Body of pancreas (tissue), 4 donors: ENCODE results near the gene FOXJ2. TPM values are rescaled to one million over a fixed set of nuclear protein-coding genes. Genes with fewer than 3 reads are reported as not detected.
A peak's percentile ranks its signal among the peaks of the same experiment; 100 is the strongest.

Experiments
- ATAC-seq: fragments of 150-250 bp; one replicate; pipeline ENCODE4 v1.9.1; 2016
- DNase-seq, 4 donors: peaks; one replicate each; pipeline ENCODE4 v3.0.0-alpha.2; 2019
- H3K27ac ChIP-seq, 4 donors: fragments of 200-600 bp; sonication (generic); 1 replicate in 3 of 4; 2 replicates in 1 of 4; pipeline versions ENCODE4 v1.5.1 to v1.6.1; 2016 to 2019; ENCODE audit warnings: mild to moderate bottlenecking in 1 of 4, mixed read lengths in 1 of 4, moderate library complexity in 1 of 4
- H3K27me3 ChIP-seq, 2 donors: fragments of 200-600 bp; sonication (generic); one replicate each; pipeline ENCODE4 v1.6.0; 2016; ENCODE audit warnings: mild to moderate bottlenecking in 1 of 2
- H3K36me3 ChIP-seq, 2 donors: fragments of 200-600 bp; sonication (generic); replicated peaks in 1 of 2; 2 replicates each; pipeline ENCODE4 v1.5.1; 2016; ENCODE audit warnings: low read depth in 2 of 2; ENCODE audit not compliant: insufficient read depth in 1 of 2
- H3K4me1 ChIP-seq: fragments of 200-600 bp; sonication (generic); one replicate; pipeline ENCODE4 v1.6.0; 2016
- H3K4me3 ChIP-seq, 2 donors: fragments of 200-600 bp; sonication (generic); 1 replicate in 1 of 2; 2 replicates in 1 of 2; pipeline ENCODE4 v1.5.1; 2016 to 2019
- H3K9me3 ChIP-seq, 3 donors: fragments of 200-600 bp; sonication (generic); 1 replicate in 2 of 3; 2 replicates in 1 of 3; pipeline ENCODE4 v1.5.1; 2016
- CTCF ChIP-seq, 7 experiments: fragments of 450-650 bp in 4 of 7; fragments of 200-600 bp in 3 of 7; sonication (generic) in 3 of 7; IDR thresholded peaks; one replicate each; pipeline ENCODE4 v1.5.1; 2016 to 2019; ENCODE audit warnings: antibody characterized with exemption in 7 of 7
- POLR2A ChIP-seq, 3 donors: fragments of 450-650 bp; IDR thresholded peaks; one replicate each; pipeline ENCODE4 v1.6.1; 2016; ENCODE audit warnings: antibody characterized with exemption in 3 of 3, mild to moderate bottlenecking in 2 of 3
- WGBS, 2 donors: methylation state at CpG; one replicate each; pipeline ENCODE4 v1.1.5; 2017; 5-methylcytosine and 5-hydroxymethylcytosine counted together
- intact Hi-C: fragments of 100-400 bp; cut with DNase I; formaldehyde crosslinking; loops from one replicate; pipeline ENCODE4 v1.15.1; 2023
- total RNA-seq, 2 donors: library from RNA; depleted of rRNA; stranded (reverse); fragments of >200 nt; gene quantifications; one replicate each; pipeline ENCODE4 v1.1.0, GENCODE V29; 2016

FOXJ2 gene
- total RNA-seq, 2 donors from 2014 or later, result 7.5 to 11.9 TPM

GRCh38 chr12:8076366-8076765, 43.9 kb downstream of the FOXJ2 start:
- no peak for DNase-seq
- intact Hi-C loops, result no loop called here
- Histone ChIP-seq H3K36me3 (no peaks in the 10 kb centered on the region), H3K27ac (no peak overlapping the region), H3K4me3 (no peak overlapping the region), H3K27me3 (no peaks in the 10 kb centered on the region), H3K4me1 (peaks cover 20% of the 10 kb centered on the region), H3K9me3 (no peaks in the 10 kb centered on the region)
- WGBS, 2 donors, result 61 to 73% methylated on average over 4 of the region's 4 CpGs
- no peak for TF ChIP-seq CTCF (IDR thresholded peaks at IDR 0.05)
- TF ChIP-seq POLR2A (IDR thresholded peaks at IDR 0.05), result no peak
- no peak for ATAC-seq

- Histone ChIP-seq H3K4me1 (peaks cover 20% of the 10 kb centered on the region), H3K4me3 (no peak overlapping the region), H3K9me3 (no peaks in the 10 kb centered on the region), H3K27ac (no peak overlapping the region), H3K27me3 (no peaks in the 10 kb centered on the region), H3K36me3 (no peaks in the 10 kb centered on the region)
- no peak for DNase-seq
- 62 to 73% methylated on average over 4 of the region's 4 CpGs for WGBS, 2 donors
- no peak for ATAC-seq
- TF ChIP-seq POLR2A (IDR thresholded peaks at IDR 0.05), result no peak
- TF ChIP-seq CTCF (IDR thresholded peaks at IDR 0.05), result no peak
- intact Hi-C loops, result no loop called here
These were observed 44.7 kb downstream of the FOXJ2 start for GRCh38 chr12:8077207-8077606.

GRCh38 chr12:8078398-8078797, 45.9 kb downstream of the FOXJ2 start:
- ATAC-seq (no peak), DNase-seq (peak in 3 of 4 donors; percentile 23 to 43 (median 28))
- Histone ChIP-seq H3K36me3 (no peaks in the 10 kb centered on the region), H3K4me1 (peaks cover 28% of the 10 kb centered on the region), H3K9me3 (no peaks in the 10 kb centered on the region), H3K27ac (no peak overlapping the region), H3K4me3 (no peak overlapping the region), H3K27me3 (no peaks in the 10 kb centered on the region)
- TF ChIP-seq CTCF (IDR thresholded peaks at IDR 0.05) (peak in 5 of 7 experiments; percentile 15 to 40 (median 29)), POLR2A (IDR thresholded peaks at IDR 0.05) (no peak)
- 24 to 33% methylated on average over 4 of the region's 4 CpGs for WGBS, 2 donors
- intact Hi-C loops, result no loop called here

- H3K27me3 ChIP-seq, result no peaks in the 10 kb centered on the region
- peaks cover 33% of the 10 kb centered on the region for H3K4me1 ChIP-seq
- H3K36me3 ChIP-seq, result no peaks in the 10 kb centered on the region
- 35 to 42% methylated on average over 2 of the region's 2 CpGs for WGBS, 2 donors
- no peak for ATAC-seq
- TF ChIP-seq CTCF (IDR thresholded peaks at IDR 0.05) (no peak), POLR2A (IDR thresholded peaks at IDR 0.05) (no peak)
- intact Hi-C loops, result no loop called here
- no peak overlapping the region for H3K4me3 ChIP-seq
- H3K9me3 ChIP-seq, result no peaks in the 10 kb centered on the region
- DNase-seq, result no peak
- no peak overlapping the region for H3K27ac ChIP-seq
These were observed 46.4 kb downstream of the FOXJ2 start for GRCh38 chr12:8078916-8079315.

GRCh38 chr12:8080120-8080519, 47.6 kb downstream of the FOXJ2 start:
- Histone ChIP-seq H3K4me1 (peaks cover 43% of the 10 kb centered on the region), H3K27ac (no peak overlapping the region), H3K27me3 (no peaks in the 10 kb centered on the region), H3K9me3 (no peaks in the 10 kb centered on the region), H3K4me3 (no peak overlapping the region), H3K36me3 (no peaks in the 10 kb centered on the region)
- DNase-seq (no peak), ATAC-seq (no peak)
- TF ChIP-seq POLR2A (IDR thresholded peaks at IDR 0.05) (no peak), CTCF (IDR thresholded peaks at IDR 0.05) (no peak)
- intact Hi-C loops, result no loop called here
